CD14-positive monocyte (primary cell): ENCODE data around the gene PUM1. TPM values are rescaled to one million over a fixed set of nuclear protein-coding genes. Genes with fewer than 3 reads are reported as not detected.

Source experiments
- DNase-seq, 3 donors: peaks; one replicate each; pipeline ENCODE4 v3.0.0-alpha.2; 2011 to 2022
- H2AFZ ChIP-seq: 2 replicates; pipeline ENCODE4 v1.6.0; 2012; ENCODE audit warnings: mild to moderate bottlenecking, low read depth, low read length, inconsistent platforms; ENCODE audit not compliant: insufficient read depth, poor library complexity, severe bottlenecking
- H3K27ac ChIP-seq, 2 donors: 1 replicate in 1 of 2; 2 replicates in 1 of 2; pipeline ENCODE4 v1.5.1; 2012 to 2013; ENCODE audit warnings: low read length in 2 of 2, control low read depth in 1 of 2, inconsistent platforms in 1 of 2, low read depth in 1 of 2, mild to moderate bottlenecking in 1 of 2
- H3K27me3 ChIP-seq, 2 donors: one replicate each; pipeline versions ENCODE4 v1.6.0 to v1.6.1; 2011 to 2013; ENCODE audit warnings: low read length in 2 of 2; ENCODE audit not compliant: control insufficient read depth in 2 of 2, insufficient read depth in 2 of 2
- H3K36me3 ChIP-seq, 2 donors: replicated peaks in 1 of 2; 1 replicate in 1 of 2; 2 replicates in 1 of 2; pipeline versions ENCODE4 v1.5.1 to v1.6.1; 2012 to 2013; ENCODE audit warnings: low read length in 2 of 2, control low read depth in 1 of 2, inconsistent platforms in 1 of 2, mild to moderate bottlenecking in 1 of 2; ENCODE audit not compliant: insufficient read depth in 2 of 2, control insufficient read depth in 1 of 2
- H3K4me1 ChIP-seq, 2 donors: 1 replicate in 1 of 2; 2 replicates in 1 of 2; pipeline versions ENCODE4 v1.5.1 to v1.6.1; 2012 to 2013; ENCODE audit warnings: low read length in 2 of 2, control low read depth in 1 of 2, inconsistent platforms in 1 of 2, mild to moderate bottlenecking in 1 of 2, moderate library complexity in 1 of 2; ENCODE audit not compliant: insufficient read depth in 2 of 2, control insufficient read depth in 1 of 2
- H3K4me2 ChIP-seq: replicated peaks from 2 replicates; pipeline ENCODE3; 2012; ENCODE audit warnings: low read length, moderate library complexity, mild to moderate bottlenecking; ENCODE audit not compliant: poor library complexity, severe bottlenecking; ENCODE audit errors: extremely low read depth
- H3K4me3 ChIP-seq, 3 experiments: fragments of 200-600 bp in 1 of 3; sonication (generic) in 1 of 3; replicated peaks in 1 of 3; 1 replicate in 2 of 3; 2 replicates in 1 of 3; pipeline ENCODE4 v1.5.1; 2011 to 2013; ENCODE audit warnings: low read length in 3 of 3, mild to moderate bottlenecking in 3 of 3, control low read depth in 2 of 3, low read depth in 2 of 3, inconsistent platforms in 1 of 3, moderate library complexity in 1 of 3
- H3K79me2 ChIP-seq: 2 replicates; pipeline ENCODE4 v1.6.0; 2012; ENCODE audit warnings: mild to moderate bottlenecking, control low read depth, inconsistent platforms, low read length, moderate library complexity; ENCODE audit not compliant: insufficient read depth
- H3K9ac ChIP-seq: 2 replicates; pipeline ENCODE4 v1.6.0; 2017; ENCODE audit warnings: low read length, mild to moderate bottlenecking; ENCODE audit not compliant: insufficient read depth, poor library complexity, severe bottlenecking
- H3K9me3 ChIP-seq, 2 donors: replicated peaks in 1 of 2; 1 replicate in 1 of 2; 2 replicates in 1 of 2; pipeline versions ENCODE4 v1.5.1 to v1.6.1; 2012 to 2013; ENCODE audit warnings: low read length in 2 of 2, control low read depth in 1 of 2; ENCODE audit not compliant: control insufficient read depth in 1 of 2, insufficient read depth in 1 of 2
- H4K20me1 ChIP-seq: 2 replicates; pipeline ENCODE4 v1.6.0; 2012; ENCODE audit warnings: mild to moderate bottlenecking, low read length, control low read depth, moderate library complexity; ENCODE audit not compliant: insufficient read depth
- H3K27ac Mint-ChIP-seq, 7 donors: one replicate each; pipeline ENCODE4 v1.8.0; 2020; ENCODE audit warnings: mild to moderate bottlenecking in 7 of 7, mixed read lengths in 7 of 7, moderate library complexity in 6 of 7, inconsistent platforms in 2 of 7
- H3K27me3 Mint-ChIP-seq, 3 donors: one replicate each; pipeline ENCODE4 v1.8.0; 2021 to 2022; ENCODE audit warnings: low read depth in 3 of 3, mild to moderate bottlenecking in 3 of 3, mixed read lengths in 3 of 3, moderate library complexity in 3 of 3, inconsistent platforms in 1 of 3
- H3K36me3 Mint-ChIP-seq, 2 donors: one replicate each; pipeline ENCODE4 v1.8.0; 2020; ENCODE audit warnings: mixed read lengths in 2 of 2, inconsistent platforms in 1 of 2, mild to moderate bottlenecking in 1 of 2
- H3K4me1 Mint-ChIP-seq: one replicate; pipeline ENCODE4 v1.8.0; 2020; ENCODE audit warnings: mild to moderate bottlenecking, mixed read lengths
- H3K4me3 Mint-ChIP-seq, 2 donors: one replicate each; pipeline ENCODE4 v1.8.0; 2020; ENCODE audit warnings: mild to moderate bottlenecking in 2 of 2, mixed read lengths in 2 of 2, moderate library complexity in 1 of 2
- H3K9me3 Mint-ChIP-seq, 7 donors: one replicate each; pipeline ENCODE4 v1.8.0; 2020 to 2022; ENCODE audit warnings: mixed read lengths in 7 of 7, mild to moderate bottlenecking in 6 of 7, moderate library complexity in 6 of 7, inconsistent platforms in 2 of 7
- WGBS: methylation state at CpG from one replicate; pipeline ENCODE4 v1.1.5; 2013; ENCODE audit warnings: missing lambda C conversion rate; ENCODE audit not compliant: insufficient coverage; 5-methylcytosine and 5-hydroxymethylcytosine counted together
- intact Hi-C, 2 donors: fragments of 100-400 bp; cut with micrococcal nuclease; formaldehyde crosslinking; loops; one replicate each; pipeline versions ENCODE4 v1.15.0 to v1.15.1; 2023
- polyA plus RNA-seq, 3 donors: library from polyadenylated mRNA; depleted of rRNA in 1 of 3; unstranded in 2 of 3; stranded (reverse) in 1 of 3; fragments of 300-500 nt in 2 of 3; fragments of >200 nt in 1 of 3; fragmentation: Illumina TruSeq in 2 of 3; gene quantifications; 1 replicate in 2 of 3; 2 replicates in 1 of 3; pipeline ENCODE4 v1.2.3, GENCODE V29; 2012 to 2021
- TF ChIP-seq, protein P1 (sequence below): fragments of 200-600 bp; IDR thresholded peaks from one replicate; pipeline ENCODE4 v1.8.0; 2022; ENCODE audit warnings: antibody characterized with exemption, mild to moderate bottlenecking

Gene PUM1
- polyA plus RNA-seq, 3 donors: 55.0 to 86.1 (median 62.4) TPM

- no peak overlapping the region for H3K4me3 ChIP-seq
- peaks cover 0 to 57% of the 10 kb centered on the region in 2 donors for H3K27me3 ChIP-seq
- Mint-ChIP-seq H3K27ac (no peak overlapping the region), H3K36me3 (no peaks in the 10 kb centered on the region), H3K4me3 (peak overlapping the region in 1 of 2 donors; percentile 69), H3K9me3 (peaks cover 0 to 10% (median 0%) of the 10 kb centered on the region in 7 donors), H3K4me1 (peaks cover 13% of the 10 kb centered on the region), H3K27me3 (peaks cover 37 to 65% (median 44%) of the 10 kb centered on the region in 3 donors)
- H3K27ac ChIP-seq: no peak overlapping the region
- no peak overlapping the region for H2AFZ ChIP-seq
- 71% methylated on average over 8 of the region's 10 CpGs for WGBS
- H3K4me1 ChIP-seq: peaks cover 11 to 15% of the 10 kb centered on the region in 2 donors
- no peaks in the 10 kb centered on the region for H3K36me3 ChIP-seq
- H3K9ac ChIP-seq: no peak overlapping the region
- intact Hi-C loops: no loop called here
- no peaks in the 10 kb centered on the region for H3K79me2 ChIP-seq
- no peak for DNase-seq
- peaks cover 5% of the 10 kb centered on the region for H4K20me1 ChIP-seq
- H3K4me2 ChIP-seq: no peak overlapping the region
- TF ChIP-seq, protein P1, sequence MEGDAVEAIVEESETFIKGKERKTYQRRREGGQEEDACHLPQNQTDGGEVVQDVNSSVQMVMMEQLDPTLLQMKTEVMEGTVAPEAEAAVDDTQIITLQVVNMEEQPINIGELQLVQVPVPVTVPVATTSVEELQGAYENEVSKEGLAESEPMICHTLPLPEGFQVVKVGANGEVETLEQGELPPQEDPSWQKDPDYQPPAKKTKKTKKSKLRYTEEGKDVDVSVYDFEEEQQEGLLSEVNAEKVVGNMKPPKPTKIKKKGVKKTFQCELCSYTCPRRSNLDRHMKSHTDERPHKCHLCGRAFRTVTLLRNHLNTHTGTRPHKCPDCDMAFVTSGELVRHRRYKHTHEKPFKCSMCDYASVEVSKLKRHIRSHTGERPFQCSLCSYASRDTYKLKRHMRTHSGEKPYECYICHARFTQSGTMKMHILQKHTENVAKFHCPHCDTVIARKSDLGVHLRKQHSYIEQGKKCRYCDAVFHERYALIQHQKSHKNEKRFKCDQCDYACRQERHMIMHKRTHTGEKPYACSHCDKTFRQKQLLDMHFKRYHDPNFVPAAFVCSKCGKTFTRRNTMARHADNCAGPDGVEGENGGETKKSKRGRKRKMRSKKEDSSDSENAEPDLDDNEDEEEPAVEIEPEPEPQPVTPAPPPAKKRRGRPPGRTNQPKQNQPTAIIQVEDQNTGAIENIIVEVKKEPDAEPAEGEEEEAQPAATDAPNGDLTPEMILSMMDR: no peak
- H3K9me3 ChIP-seq: no peaks in the 10 kb centered on the region
Observed at GRCh38 chr1:30887485-30888315, 177.8 kb downstream of the PUM1 start.

- peaks cover 0 to 59% of the 10 kb centered on the region in 2 donors for H3K27me3 ChIP-seq
- H3K9me3 Mint-ChIP-seq: peaks cover 0 to 10% (median 0%) of the 10 kb centered on the region in 7 donors
- no peaks in the 10 kb centered on the region for H3K79me2 ChIP-seq
- no peak overlapping the region for H3K27ac ChIP-seq
- no peak overlapping the region for H2AFZ ChIP-seq
- no peaks in the 10 kb centered on the region for H3K9me3 ChIP-seq
- DNase-seq: no peak
- TF ChIP-seq, protein P1: no peak
- no peak overlapping the region for H3K27ac Mint-ChIP-seq
- H3K4me3 Mint-ChIP-seq: peak overlapping the region in 1 of 2 donors; percentile 69
- H4K20me1 ChIP-seq: peaks cover under 1% of the 10 kb centered on the region
- H3K27me3 Mint-ChIP-seq: peaks cover 40 to 71% (median 49%) of the 10 kb centered on the region in 3 donors
- no peak overlapping the region for H3K9ac ChIP-seq
- H3K36me3 ChIP-seq: no peaks in the 10 kb centered on the region
- peaks cover 5% of the 10 kb centered on the region for H3K4me1 Mint-ChIP-seq
- H3K4me3 ChIP-seq: no peak overlapping the region
- intact Hi-C loops: no loop called here
- H3K4me1 ChIP-seq: peaks cover 5 to 6% of the 10 kb centered on the region in 2 donors
- no peaks in the 10 kb centered on the region for H3K36me3 Mint-ChIP-seq
- 89% methylated on average over 4 of the region's 12 CpGs for WGBS
- no peak overlapping the region for H3K4me2 ChIP-seq
Observed at GRCh38 chr1:30886710-30887428, 178.6 kb downstream of the PUM1 start.
